Retinal pigment epithelial cell (primary cell): ENCODE data around the gene EVPL.

ENCODE experiments used
- DNase-seq: peaks from one replicate; pipeline ENCODE4 v3.0.0-alpha.2; 2010; ENCODE audit warnings: low read depth
- H3K4me3 ChIP-seq: 2 replicates; pipeline ENCODE4 v1.5.1; 2011; ENCODE audit warnings: mild to moderate bottlenecking, low read length, control low read depth, moderate library complexity
- CTCF ChIP-seq: conservative IDR thresholded peaks from 2 replicates; pipeline ENCODE4 v1.5.1; 2011; ENCODE audit warnings: low read depth, low read length, control low read depth, inconsistent platforms

EVPL gene

GRCh38 chr17:76040376-76040775, 13.3 kb upstream of the EVPL start:
- H3K4me3 ChIP-seq, result no peak overlapping the region
- DNase-seq, result no peak
- no peak for TF ChIP-seq CTCF

- no peak for TF ChIP-seq CTCF
- DNase-seq, result no peak
- H3K4me3 ChIP-seq, result no peak overlapping the region
These were observed 12.0 kb upstream of the EVPL start for GRCh38 chr17:76039121-76039520.

GRCh38 chr17:76038050-76038449, 10.9 kb upstream of the EVPL start:
- DNase-seq, result no peak
- no peak overlapping the region for H3K4me3 ChIP-seq
- TF ChIP-seq CTCF, result no peak

- TF ChIP-seq CTCF, result no peak
- no peak for DNase-seq
- no peak overlapping the region for H3K4me3 ChIP-seq
These were observed 9.6 kb upstream of the EVPL start for GRCh38 chr17:76036497-76037261.

- H3K4me3 ChIP-seq, result no peak overlapping the region
- no peak for TF ChIP-seq CTCF
- DNase-seq, result no peak
These were observed 7.6 kb upstream of the EVPL start for GRCh38 chr17:76034428-76035350.

GRCh38 chr17:76033139-76033538, 6.0 kb upstream of the EVPL start:
- H3K4me3 ChIP-seq, result no peak overlapping the region
- no peak for TF ChIP-seq CTCF
- DNase-seq, result no peak
